GM12892 (cell line): ENCODE data around the gene GABRB1. TPM values are rescaled to one million over a fixed set of nuclear protein-coding genes. Genes with fewer than 3 reads are reported as not detected.

Source experiments
- DNase-seq: peaks from one replicate; pipeline ENCODE4 v3.0.0; 2011; ENCODE audit not compliant: insufficient read length
- FAIRE-seq: peaks from 2 replicates; lab custom pipeline; 2011; peaks lifted over from hg19 to GRCh38; lab: Jason Lieb, UNC
- POLR2A ChIP-seq: IDR thresholded peaks from 2 replicates; pipeline ENCODE4 v1.6.1; 2011; ENCODE audit warnings: low read depth, low read length, control low read depth
- POLR2AphosphoS5 ChIP-seq: IDR thresholded peaks from 2 replicates; pipeline ENCODE4 v1.6.1; 2011; ENCODE audit warnings: low read depth, low read length, control low read depth
- TAF1 ChIP-seq: IDR thresholded peaks from 2 replicates; pipeline ENCODE4 v1.6.1; 2011; ENCODE audit warnings: low read depth, mild to moderate bottlenecking, control low read depth, low read length, borderline replicate concordance
- polyA plus RNA-seq: library from polyadenylated mRNA; unstranded; fragments of >200 nt; gene quantifications from one replicate; pipeline ENCODE4 v1.2.1, GENCODE V29; 2012; ENCODE audit warnings: missing spikeins, inconsistent platforms; ENCODE audit not compliant: missing spikeins

GABRB1 gene
- not detected for polyA plus RNA-seq

DNA sequence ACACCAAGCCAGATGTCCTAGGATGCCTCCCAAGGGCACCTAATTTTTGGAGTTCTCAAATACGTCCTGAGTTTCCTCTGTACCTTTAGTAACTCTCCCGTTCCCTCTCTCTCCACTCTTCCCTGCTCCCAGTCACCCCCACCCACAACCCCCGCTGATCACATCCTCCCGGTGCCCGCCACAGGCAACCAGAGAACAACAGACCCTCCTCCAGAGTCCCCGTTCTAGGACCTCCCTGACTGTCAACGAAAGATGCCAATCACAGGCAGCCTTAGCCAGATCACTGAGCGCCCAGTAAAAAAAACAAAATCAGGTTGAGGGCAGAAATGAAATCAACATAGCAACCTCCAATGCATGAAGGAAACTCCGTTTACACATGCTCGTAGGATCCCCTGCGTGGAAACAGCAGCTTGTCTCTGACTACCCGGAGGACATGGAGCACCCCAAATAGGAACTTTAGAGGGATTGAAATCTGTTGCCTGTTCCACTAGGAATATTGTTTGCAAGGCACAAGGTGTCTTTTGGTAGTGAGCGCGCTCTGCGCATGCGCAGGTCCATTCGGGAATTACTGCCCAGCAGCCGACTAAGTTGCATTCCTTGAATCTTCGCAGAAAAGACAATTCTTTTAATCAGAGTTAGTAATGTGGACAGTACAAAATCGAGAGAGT lies at the start of gene GABRB1:
Gene GABRB1, plus strand, starts transcription at position 557 of the 668 bp plus-strand sequence.
- TF ChIP-seq POLR2A (no peak), TAF1 (no peak), POLR2AphosphoS5 (no peak)
- FAIRE-seq (no peak), DNase-seq (no peak)

DNA sequence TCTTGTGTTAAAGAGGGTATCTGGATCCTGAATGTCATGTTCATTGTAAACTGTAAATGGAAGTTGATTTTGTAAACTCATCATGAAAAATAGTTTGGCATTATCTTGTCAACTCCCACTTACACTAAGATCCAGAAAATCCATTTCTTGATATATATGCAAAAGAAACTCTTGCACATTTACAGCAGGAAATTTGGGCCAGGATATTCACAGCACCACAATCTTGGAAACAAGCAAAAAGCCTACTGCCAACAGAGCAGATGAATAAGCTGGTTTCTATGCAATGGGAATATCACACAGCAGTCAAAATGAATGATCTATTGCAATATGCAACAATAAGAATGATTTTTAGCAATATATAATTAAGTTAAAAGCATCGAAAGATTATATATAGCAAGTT lies 46.6 kb upstream of the GABRB1 start:
- FAIRE-seq: no peak
- TF ChIP-seq TAF1 (no peak), POLR2A (no peak), POLR2AphosphoS5 (no peak)
- DNase-seq: no peak

DNA sequence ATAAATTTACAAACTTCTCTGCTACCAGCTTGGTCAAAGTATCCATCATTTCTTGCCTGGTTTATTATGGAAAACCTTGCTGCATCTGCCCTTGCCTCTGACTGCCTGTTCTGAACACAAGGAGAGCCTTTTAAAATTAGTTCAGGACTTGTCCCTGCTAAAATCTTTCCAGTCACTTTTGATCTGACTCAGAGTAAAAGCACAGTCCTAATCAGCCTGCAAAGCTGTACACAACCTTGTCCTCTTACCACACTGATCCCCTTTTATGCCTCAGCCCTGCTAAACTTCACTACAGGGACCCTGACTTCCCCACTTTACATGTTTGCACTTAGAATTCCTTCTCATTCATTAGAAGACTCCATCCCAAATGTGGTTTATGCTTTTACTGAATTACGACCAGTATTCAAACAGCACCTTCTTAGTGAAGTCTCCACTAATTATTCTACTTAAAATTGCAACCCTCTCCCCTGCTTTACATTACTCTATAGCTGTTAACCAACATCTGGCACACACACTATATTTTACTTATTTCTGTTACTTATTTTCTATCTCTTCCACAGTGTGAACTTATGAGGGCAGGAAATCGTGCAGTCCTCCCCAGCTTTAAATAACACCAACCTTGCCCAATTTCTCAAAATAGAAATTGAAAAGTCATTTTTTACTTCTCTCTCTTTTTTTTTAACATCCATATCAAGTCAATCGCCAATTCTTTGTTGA lies 44.3 kb upstream of the GABRB1 start:
- DNase-seq (no peak), FAIRE-seq (no peak)
- TF ChIP-seq POLR2AphosphoS5 (no peak), TAF1 (no peak), POLR2A (no peak)

DNA sequence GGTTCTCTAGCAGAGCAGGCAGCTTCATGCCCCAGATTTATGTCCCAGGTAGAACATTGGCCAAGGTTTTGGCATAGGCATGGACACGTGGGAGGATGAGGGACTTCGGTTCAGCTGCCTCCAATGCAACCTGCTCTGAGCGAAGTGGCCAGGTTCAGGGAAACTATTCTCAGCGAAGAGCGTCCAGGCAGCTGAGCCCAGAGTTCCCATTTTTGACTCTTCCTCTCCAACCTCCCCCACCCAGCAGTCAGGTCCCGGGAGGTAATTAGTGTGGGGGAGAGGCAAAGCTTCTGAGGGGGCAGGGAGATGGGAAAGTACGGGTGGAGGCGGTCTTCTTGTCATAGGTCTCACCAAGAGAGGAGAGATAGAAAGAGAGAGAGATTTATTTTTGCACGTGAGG lies 39.0 kb upstream of the GABRB1 start:
- TF ChIP-seq TAF1: no peak
- no peak for TF ChIP-seq POLR2A
- TF ChIP-seq POLR2AphosphoS5: no peak
- DNase-seq (no peak), FAIRE-seq (no peak)

DNA sequence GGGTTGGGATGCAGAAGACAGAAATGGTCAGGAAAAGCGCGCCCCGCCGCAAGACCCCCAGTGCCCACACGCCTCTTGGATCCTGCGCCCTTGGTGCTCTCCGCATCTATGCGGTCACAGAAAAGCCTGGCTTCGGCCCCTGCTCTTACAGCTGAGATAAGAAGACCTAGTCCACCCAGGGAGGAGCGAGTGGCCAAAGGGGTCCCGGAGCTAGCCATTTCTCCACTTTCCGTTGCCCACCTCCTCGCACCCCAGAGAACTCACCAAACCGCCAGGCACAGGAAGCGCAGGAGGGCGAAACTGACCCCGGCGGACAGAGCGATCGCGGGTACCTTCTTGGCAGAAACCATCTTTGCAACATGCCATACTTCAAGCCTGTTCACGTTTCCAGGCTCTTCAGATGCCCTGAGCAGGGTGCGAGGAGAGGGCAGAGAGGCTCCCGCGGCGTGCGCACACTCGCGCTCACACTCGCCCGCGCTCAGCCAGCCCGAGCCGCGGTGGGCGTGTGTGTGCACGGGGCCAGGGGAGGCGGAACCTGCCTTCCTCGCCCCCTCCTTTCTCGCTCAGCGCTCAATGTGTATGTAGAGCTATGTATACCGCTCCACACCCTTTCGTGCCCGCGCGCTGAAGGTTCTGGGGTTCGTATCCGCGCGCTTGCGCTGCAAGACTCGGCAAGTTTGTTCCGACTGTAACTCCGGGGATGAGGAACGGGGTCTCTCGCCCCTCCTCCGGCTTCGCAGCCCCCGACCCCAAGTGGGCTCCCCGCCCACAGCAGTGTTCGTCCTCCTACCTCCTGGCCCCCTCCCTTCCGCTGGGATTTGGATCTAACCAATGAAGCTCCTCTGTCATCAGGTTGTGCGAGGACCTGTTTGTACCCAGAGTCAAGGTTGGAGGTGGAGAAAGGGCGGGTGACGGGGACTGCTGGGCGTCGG lies 38.0 kb upstream of the GABRB1 start, which contains the start of gene GABRA4:
Gene GABRA4, minus strand, starts transcription at position 507 of the 932 bp plus-strand sequence. Its CDS starts 157 bp downstream, at position 350.
- no peak for FAIRE-seq

DNA sequence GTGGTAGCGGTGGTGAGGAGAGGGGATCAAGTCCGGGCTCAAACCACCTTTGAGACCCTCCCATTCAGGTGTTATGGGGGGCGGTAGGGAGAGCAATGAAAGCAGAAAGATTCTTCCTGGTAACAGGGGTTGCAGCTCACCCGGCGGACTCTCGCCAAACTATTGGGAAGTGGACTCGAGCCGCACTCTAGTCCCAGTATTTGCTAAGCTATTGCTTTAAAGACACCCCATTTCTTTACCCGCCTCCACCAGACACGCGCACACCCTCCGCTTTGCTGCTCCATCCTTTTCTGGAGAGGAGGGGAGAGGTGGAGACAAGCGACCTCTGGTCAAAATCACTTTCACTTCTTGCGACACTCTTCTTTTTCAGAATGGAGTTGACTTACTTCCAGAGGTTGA lies 37.4 kb upstream of the GABRB1 start:
- no peak for FAIRE-seq
- TF ChIP-seq TAF1 (no peak), POLR2A (no peak), POLR2AphosphoS5 (no peak)
- DNase-seq: no peak

More for the DNA sequence above, 38.0 kb upstream of the GABRB1 start, which contains the start of gene GABRA4:
- TF ChIP-seq TAF1: no peak
- TF ChIP-seq POLR2A: no peak
- no peak for TF ChIP-seq POLR2AphosphoS5
- no peak for DNase-seq

- TF ChIP-seq POLR2AphosphoS5 (no peak), POLR2A (no peak), TAF1 (no peak)
- FAIRE-seq: no peak
Measured at GRCh38 chr4:46999566-46999965, 31.8 kb upstream of the GABRB1 start.

GRCh38 chr4:47000406-47000805 lies 31.0 kb upstream of the GABRB1 start:
- no peak for DNase-seq
- TF ChIP-seq TAF1 (no peak), POLR2AphosphoS5 (no peak), POLR2A (no peak)
- FAIRE-seq: no peak

More at GRCh38 chr4:46999566-46999965, 31.8 kb upstream of the GABRB1 start:
- no peak for DNase-seq

- TF ChIP-seq TAF1: no peak
- TF ChIP-seq POLR2A: no peak
- TF ChIP-seq POLR2AphosphoS5: no peak
- no peak for DNase-seq
- no peak for FAIRE-seq
Measured at GRCh38 chr4:47002580-47002979, 28.8 kb upstream of the GABRB1 start.

GRCh38 chr4:47010347-47010911 lies 20.9 kb upstream of the GABRB1 start:
- FAIRE-seq: no peak
- DNase-seq: no peak
- TF ChIP-seq POLR2A (no peak), POLR2AphosphoS5 (no peak), TAF1 (no peak)
